ENCODE results near the gene LYPD6. TPM values are rescaled to one million over a fixed set of nuclear protein-coding genes. Genes with fewer than 3 reads are reported as not detected.

The LYPD6 gene
- total RNA-seq, 2 donors from 2014 or later = 5.2 to 8.4 TPM

- no peak overlapping the region for H3K4me3 ChIP-seq
- H3K27me3 ChIP-seq = no peaks in the 10 kb centered on the region
- H3K36me3 ChIP-seq = no peaks in the 10 kb centered on the region
- no peaks in the 10 kb centered on the region for H3K9me3 ChIP-seq
- no peak for DNase-seq
- no peak for TF ChIP-seq CTCF (IDR thresholded peaks at IDR 0.05)
- H3K4me1 ChIP-seq = no peaks in the 10 kb centered on the region
- no peak overlapping the region for H3K9ac ChIP-seq (ENCODE audit: low read depth in 2 of 2, low read length in 2 of 2)
- intact Hi-C loops (cut with DNase I) = no loop called here
- no peak overlapping the region for H3K27ac ChIP-seq
These were observed 55.0 kb downstream of the LYPD6 start for GRCh38 chr2:149385350-149385749.

- no peaks in the 10 kb centered on the region for H3K27me3 ChIP-seq
- no peak for TF ChIP-seq CTCF (IDR thresholded peaks at IDR 0.05)
- intact Hi-C loops (cut with DNase I) = no loop called here
- no peaks in the 10 kb centered on the region for H3K36me3 ChIP-seq
- no peak overlapping the region for H3K27ac ChIP-seq
- H3K9me3 ChIP-seq = no peaks in the 10 kb centered on the region
- no peak for DNase-seq
- no peak overlapping the region for H3K4me3 ChIP-seq
- no peaks in the 10 kb centered on the region for H3K4me1 ChIP-seq
- H3K9ac ChIP-seq (ENCODE audit: low read depth in 2 of 2, low read length in 2 of 2) = no peak overlapping the region
These were observed 57.0 kb downstream of the LYPD6 start for GRCh38 chr2:149387411-149387810.

GRCh38 chr2:149388120-149388816 lies 57.9 kb downstream of the LYPD6 start:
- no peak overlapping the region for H3K27ac ChIP-seq
- no peak for DNase-seq
- no peaks in the 10 kb centered on the region for H3K4me1 ChIP-seq
- no peak for TF ChIP-seq CTCF (IDR thresholded peaks at IDR 0.05)
- no peaks in the 10 kb centered on the region for H3K9me3 ChIP-seq
- no peak overlapping the region for H3K9ac ChIP-seq (ENCODE audit: low read depth in 2 of 2, low read length in 2 of 2)
- no peaks in the 10 kb centered on the region for H3K27me3 ChIP-seq
- no peak overlapping the region for H3K4me3 ChIP-seq
- no peaks in the 10 kb centered on the region for H3K36me3 ChIP-seq
- intact Hi-C loops (cut with DNase I) = no loop called here

DNA sequence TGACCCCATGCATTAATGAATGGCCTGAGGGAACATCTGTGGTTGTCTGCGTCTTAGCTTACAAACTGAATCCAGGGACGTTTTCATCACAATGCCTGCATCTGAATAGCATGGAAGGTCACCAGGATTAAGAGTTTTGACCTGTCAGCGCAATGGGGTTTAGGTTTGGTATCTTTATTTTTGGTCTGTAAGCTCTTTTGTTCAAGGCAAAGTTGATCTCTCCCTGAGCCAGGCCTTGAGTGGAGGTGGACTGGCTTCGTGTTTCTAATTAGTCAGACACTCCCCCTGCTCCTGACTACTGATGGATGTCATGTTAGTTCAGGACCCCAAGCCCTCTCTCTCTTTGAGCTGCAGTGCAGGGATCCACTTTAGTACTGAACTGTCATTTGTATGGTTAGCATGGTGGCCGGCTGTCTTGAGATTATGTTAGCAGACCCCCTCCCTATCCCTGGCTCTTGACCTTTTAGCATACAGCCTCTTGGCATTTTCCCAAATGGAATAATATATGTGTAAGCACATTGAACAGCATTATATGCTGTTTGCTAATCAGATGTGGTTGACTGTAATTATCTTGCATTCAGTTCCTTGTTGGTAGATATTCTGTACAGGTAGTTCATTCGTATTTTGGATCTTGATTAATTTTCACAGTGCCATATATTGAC lies 59.2 kb downstream of the LYPD6 start:
- H3K4me3 ChIP-seq = no peak overlapping the region
- no peaks in the 10 kb centered on the region for H3K36me3 ChIP-seq
- no peak overlapping the region for H3K27ac ChIP-seq
- no peaks in the 10 kb centered on the region for H3K4me1 ChIP-seq
- no peak overlapping the region for H3K9ac ChIP-seq (ENCODE audit: low read depth in 2 of 2, low read length in 2 of 2)
- DNase-seq = no peak
- no peak for TF ChIP-seq CTCF (IDR thresholded peaks at IDR 0.05)
- H3K27me3 ChIP-seq = no peaks in the 10 kb centered on the region
- intact Hi-C loops (cut with DNase I) = no loop called here
- H3K9me3 ChIP-seq = no peaks in the 10 kb centered on the region

GRCh38 chr2:149393614-149394013 lies 63.2 kb downstream of the LYPD6 start:
- no peaks in the 10 kb centered on the region for H3K36me3 ChIP-seq
- DNase-seq = no peak
- intact Hi-C loops (cut with DNase I) = no loop called here
- H3K4me3 ChIP-seq = no peak overlapping the region
- H3K9me3 ChIP-seq = no peaks in the 10 kb centered on the region
- no peaks in the 10 kb centered on the region for H3K4me1 ChIP-seq
- H3K27me3 ChIP-seq = no peaks in the 10 kb centered on the region
- TF ChIP-seq CTCF (IDR thresholded peaks at IDR 0.05) = no peak
- no peak overlapping the region for H3K27ac ChIP-seq
- no peak overlapping the region for H3K9ac ChIP-seq (ENCODE audit: low read depth in 2 of 2, low read length in 2 of 2)

Measured in colonic mucosa (tissue), 4 donors.